Smooth muscle cell (in vitro differentiated cells): ENCODE results near the gene SLC13A2. TPM values are rescaled to one million over a fixed set of nuclear protein-coding genes. Genes with fewer than 3 reads are reported as not detected.

Experiments
- DNase-seq: peaks from one replicate; lab custom pipeline; 2025; ENCODE audit not compliant: unreplicated experiment; lab: John Stamatoyannopoulos, UW
- H2AFZ ChIP-seq: fragments of 200-600 bp; sonication (generic); 2 replicates; pipeline ENCODE4 v1.6.0; 2016; ENCODE audit warnings: antibody characterized with exemption, low read depth, mild to moderate bottlenecking
- H3F3A ChIP-seq: fragments of 200-600 bp; sonication (generic); 2 replicates; pipeline ENCODE4 v1.6.0; 2017; ENCODE audit warnings: antibody characterized with exemption, low read depth
- H3K27ac ChIP-seq: fragments of 200-600 bp; sonication (generic); 2 replicates; pipeline ENCODE4 v1.5.1; 2016; ENCODE audit warnings: low read depth, mild to moderate bottlenecking
- H3K27me3 ChIP-seq: fragments of 200-600 bp; sonication (generic); 2 replicates; pipeline ENCODE4 v1.6.1; 2016; ENCODE audit warnings: low read depth, mild to moderate bottlenecking
- H3K36me3 ChIP-seq: fragments of 200-600 bp; sonication (generic); 2 replicates; pipeline ENCODE4 v1.5.1; 2016; ENCODE audit warnings: low read depth
- H3K4me1 ChIP-seq: fragments of 200-600 bp; sonication (generic); 2 replicates; pipeline ENCODE4 v1.5.1; 2016; ENCODE audit warnings: low read depth
- H3K4me2 ChIP-seq: fragments of 200-600 bp; sonication (generic); 2 replicates; pipeline ENCODE4 v1.6.0; 2016; ENCODE audit warnings: mild to moderate bottlenecking
- H3K4me3 ChIP-seq: fragments of 200-600 bp; sonication (generic); 2 replicates; pipeline ENCODE4 v1.5.1; 2016; ENCODE audit warnings: mild to moderate bottlenecking
- H3K79me2 ChIP-seq: fragments of 200-600 bp; sonication (generic); 2 replicates; pipeline ENCODE4 v1.6.0; 2016; ENCODE audit warnings: low read depth, mild to moderate bottlenecking
- H3K9ac ChIP-seq: fragments of 200-600 bp; sonication (generic); 2 replicates; pipeline ENCODE4 v1.6.0; 2016; ENCODE audit warnings: low read depth
- H3K9me3 ChIP-seq: fragments of 200-600 bp; sonication (generic); replicated peaks from 2 replicates; pipeline ENCODE4 v1.5.1; 2016; ENCODE audit warnings: low read depth
- H4K20me1 ChIP-seq: fragments of 200-600 bp; sonication (generic); 2 replicates; pipeline ENCODE4 v1.6.0; 2016; ENCODE audit warnings: low read depth
- WGBS: methylation state at CpG from one replicate; pipeline ENCODE4 v1.1.7; 2016; ENCODE audit warnings: low lambda C conversion rate; 5-methylcytosine and 5-hydroxymethylcytosine counted together
- polyA plus RNA-seq: library from polyadenylated mRNA; unstranded; fragments of >200 nt; fragmentation: Nextera tagmentation; extraction: Ambion mirVana; gene quantifications from 2 replicates; pipeline ENCODE4 v1.2.1, GENCODE V29; 2016
- total RNA-seq: library from RNA; depleted of rRNA; stranded (reverse); fragments of >200 nt; gene quantifications from 2 replicates; pipeline ENCODE4 v1.2.3, GENCODE V29; 2014
- TF ChIP-seq, protein P1 (sequence below): fragments of 200-600 bp; sonication (generic); IDR thresholded peaks from 2 replicates; pipeline ENCODE4 v1.5.1; 2017; ENCODE audit warnings: borderline replicate concordance, mild to moderate bottlenecking, antibody characterized with exemption; ENCODE audit not compliant: insufficient read depth, poor library complexity, severe bottlenecking

Gene SLC13A2
- total and polyA plus RNA-seq, 2 experiments from 2014 or later = not detected

GRCh38 chr17:28527181-28527681 is 53.8 kb downstream of the SLC13A2 start:
- Histone ChIP-seq H3K9ac (no peak overlapping the region), H3K79me2 (no peaks in the 10 kb centered on the region), H3F3A (no peaks in the 10 kb centered on the region), H3K36me3 (no peaks in the 10 kb centered on the region), H3K4me3 (no peak overlapping the region), H3K4me1 (peaks cover 4% of the 10 kb centered on the region), H3K27ac (no peak overlapping the region), H3K27me3 (no peaks in the 10 kb centered on the region), H2AFZ (no peak overlapping the region), H3K4me2 (no peak overlapping the region), H3K9me3 (no peaks in the 10 kb centered on the region), H4K20me1 (no peaks in the 10 kb centered on the region)
- WGBS = 93% methylated on average over 2 of the region's 2 CpGs
- TF ChIP-seq, protein P1, sequence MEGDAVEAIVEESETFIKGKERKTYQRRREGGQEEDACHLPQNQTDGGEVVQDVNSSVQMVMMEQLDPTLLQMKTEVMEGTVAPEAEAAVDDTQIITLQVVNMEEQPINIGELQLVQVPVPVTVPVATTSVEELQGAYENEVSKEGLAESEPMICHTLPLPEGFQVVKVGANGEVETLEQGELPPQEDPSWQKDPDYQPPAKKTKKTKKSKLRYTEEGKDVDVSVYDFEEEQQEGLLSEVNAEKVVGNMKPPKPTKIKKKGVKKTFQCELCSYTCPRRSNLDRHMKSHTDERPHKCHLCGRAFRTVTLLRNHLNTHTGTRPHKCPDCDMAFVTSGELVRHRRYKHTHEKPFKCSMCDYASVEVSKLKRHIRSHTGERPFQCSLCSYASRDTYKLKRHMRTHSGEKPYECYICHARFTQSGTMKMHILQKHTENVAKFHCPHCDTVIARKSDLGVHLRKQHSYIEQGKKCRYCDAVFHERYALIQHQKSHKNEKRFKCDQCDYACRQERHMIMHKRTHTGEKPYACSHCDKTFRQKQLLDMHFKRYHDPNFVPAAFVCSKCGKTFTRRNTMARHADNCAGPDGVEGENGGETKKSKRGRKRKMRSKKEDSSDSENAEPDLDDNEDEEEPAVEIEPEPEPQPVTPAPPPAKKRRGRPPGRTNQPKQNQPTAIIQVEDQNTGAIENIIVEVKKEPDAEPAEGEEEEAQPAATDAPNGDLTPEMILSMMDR = no peak
- no peak for DNase-seq

DNA sequence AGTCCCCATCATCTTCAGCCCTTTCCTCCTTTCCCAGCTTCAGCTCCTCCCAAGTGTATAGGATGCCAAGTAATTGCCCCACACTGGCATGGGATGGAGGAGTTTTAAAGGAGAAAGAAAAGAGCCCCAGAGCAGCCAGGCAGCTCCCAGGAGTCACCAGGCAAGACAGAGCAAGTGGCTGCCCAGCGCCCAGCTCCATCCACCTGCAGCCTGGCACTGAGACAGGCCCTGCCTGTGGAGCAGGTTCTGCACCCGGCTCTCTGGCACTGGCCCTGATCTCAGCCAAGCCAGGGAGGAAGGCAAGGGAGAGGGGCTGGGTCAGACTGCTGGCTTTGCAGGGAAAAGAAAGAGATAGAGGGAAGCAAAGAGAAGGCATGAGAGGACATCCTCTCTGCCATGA is 54.4 kb downstream of the SLC13A2 start:
- Histone ChIP-seq H2AFZ (no peak overlapping the region), H3K36me3 (no peaks in the 10 kb centered on the region), H3K9me3 (no peaks in the 10 kb centered on the region), H3K4me2 (no peak overlapping the region), H3K4me1 (peaks cover 4% of the 10 kb centered on the region), H3F3A (no peaks in the 10 kb centered on the region), H3K4me3 (no peak overlapping the region), H3K9ac (no peak overlapping the region), H3K27me3 (no peaks in the 10 kb centered on the region), H4K20me1 (no peaks in the 10 kb centered on the region), H3K27ac (no peak overlapping the region), H3K79me2 (no peaks in the 10 kb centered on the region)
- no peak for DNase-seq
- TF ChIP-seq, protein P1 = no peak
- 93% methylated on average over 2 of the region's 2 CpGs for WGBS

DNA sequence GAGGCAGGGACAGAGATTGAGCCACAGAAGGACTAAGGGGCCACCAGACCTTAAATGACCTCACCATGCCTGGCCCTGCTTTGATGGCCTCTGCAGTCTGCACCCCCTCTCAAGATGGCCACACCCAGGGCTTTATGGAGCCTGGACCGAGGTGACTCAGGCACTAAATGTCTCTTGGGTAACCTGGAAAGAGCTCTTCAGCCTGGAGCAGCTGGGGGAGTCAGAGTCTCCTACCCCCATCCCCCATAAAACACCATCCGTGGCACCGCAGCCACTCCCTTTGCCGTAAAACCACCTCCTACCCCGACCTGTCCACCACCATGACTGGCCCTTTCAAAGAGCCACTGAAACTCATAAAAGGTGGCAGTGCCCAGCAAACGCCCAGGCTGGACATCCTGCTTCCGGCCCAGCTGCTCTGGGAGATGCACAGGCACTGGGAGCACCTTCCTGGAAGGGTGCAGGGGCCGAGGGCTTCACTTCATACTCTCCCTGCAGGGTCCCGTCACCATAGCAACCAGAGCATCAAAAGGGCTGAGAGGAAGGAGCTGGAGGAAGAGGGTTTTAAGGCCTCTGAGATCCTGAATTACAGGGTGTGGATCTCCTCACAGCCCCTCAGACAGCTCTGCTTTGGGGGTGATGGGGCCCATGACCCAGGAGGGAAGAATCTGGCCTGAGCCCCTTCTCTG is 55.0 kb downstream of the SLC13A2 start:
- no peak overlapping the region for H2AFZ ChIP-seq
- no peak overlapping the region for H3K4me3 ChIP-seq
- no peak for DNase-seq
- H3K9me3 ChIP-seq = no peaks in the 10 kb centered on the region
- H3K27me3 ChIP-seq = no peaks in the 10 kb centered on the region
- H3K4me1 ChIP-seq = peaks cover 4% of the 10 kb centered on the region
- H3K79me2 ChIP-seq = no peaks in the 10 kb centered on the region
- H3K27ac ChIP-seq = no peak overlapping the region
- H3K4me2 ChIP-seq = no peak overlapping the region
- no peaks in the 10 kb centered on the region for H3F3A ChIP-seq
- whole genome bisulfite sequencing = 85% methylated on average over 9 of the region's 9 CpGs
- TF ChIP-seq, protein P1 = no peak
- no peak overlapping the region for H3K9ac ChIP-seq
- no peaks in the 10 kb centered on the region for H4K20me1 ChIP-seq
- H3K36me3 ChIP-seq = no peaks in the 10 kb centered on the region

- Histone ChIP-seq H3K4me3 (no peak overlapping the region), H2AFZ (no peak overlapping the region), H3K9ac (no peak overlapping the region), H3K36me3 (no peaks in the 10 kb centered on the region), H3K9me3 (no peaks in the 10 kb centered on the region), H3K4me1 (peaks cover 4% of the 10 kb centered on the region), H3K27me3 (no peaks in the 10 kb centered on the region), H3K4me2 (no peak overlapping the region), H4K20me1 (no peaks in the 10 kb centered on the region), H3K27ac (no peak overlapping the region), H3K79me2 (no peaks in the 10 kb centered on the region), H3F3A (no peaks in the 10 kb centered on the region)
- TF ChIP-seq, protein P1 = no peak
- no peak for DNase-seq
- WGBS = 86% methylated on average over 3 of the region's 3 CpGs
These were observed 55.6 kb downstream of the SLC13A2 start for GRCh38 chr17:28529013-28529400.
